Occipital lobe (tissue), 2 donors: ENCODE measurements around the gene FRMD4B. TPM values are rescaled to one million over a fixed set of nuclear protein-coding genes. Genes with fewer than 3 reads are reported as not detected.

ENCODE experiments used
- DNase-seq: peaks from one replicate; lab custom pipeline; 2025; lab: John Stamatoyannopoulos, UW
- total RNA-seq: library from RNA; depleted of rRNA; stranded (reverse); fragments of >200 nt; gene quantifications from one replicate; pipeline ENCODE4 v1.2.3, GENCODE V29; 2014

FRMD4B gene
- total RNA-seq, 1 donor from 2014 or later: 54.6 TPM

DNA sequence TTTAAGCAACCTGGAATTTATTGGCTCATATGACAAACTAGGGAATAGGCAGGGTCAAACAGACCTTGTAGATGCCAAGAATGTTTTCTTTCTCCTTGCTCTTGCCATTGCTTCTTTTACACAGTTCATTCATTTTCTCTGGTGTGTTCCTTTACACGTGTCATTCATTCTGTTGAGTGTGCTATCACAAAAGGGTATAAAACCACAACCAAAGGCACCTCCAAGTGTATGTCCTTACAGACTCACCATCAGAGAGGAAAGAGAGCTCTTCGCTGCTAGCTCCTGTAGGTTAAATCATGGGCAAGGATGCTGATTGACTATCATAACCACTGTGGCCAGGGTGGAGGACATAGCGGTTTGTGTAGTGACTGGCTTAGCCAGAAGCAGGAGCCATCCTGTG lies 19.2 kb upstream of the FRMD4B start:
- no peak for DNase-seq

- no peak for DNase-seq
Measured at GRCh38 chr3:69403454-69403853, 17.6 kb upstream of the FRMD4B start.

- no peak for DNase-seq
Measured at GRCh38 chr3:69400683-69401082, 14.8 kb upstream of the FRMD4B start.

- DNase-seq: no peak
Measured at GRCh38 chr3:69392850-69393249, 7.0 kb upstream of the FRMD4B start.

GRCh38 chr3:69392415-69392814 lies 6.5 kb upstream of the FRMD4B start:
- DNase-seq: no peak

- no peak for DNase-seq
Measured at GRCh38 chr3:69391554-69391953, 5.7 kb upstream of the FRMD4B start.

- DNase-seq: no peak
Measured at GRCh38 chr3:69390771-69391170, 4.9 kb upstream of the FRMD4B start.

- DNase-seq: no peak
Measured at GRCh38 chr3:69389520-69390248, 3.8 kb upstream of the FRMD4B start.

DNA sequence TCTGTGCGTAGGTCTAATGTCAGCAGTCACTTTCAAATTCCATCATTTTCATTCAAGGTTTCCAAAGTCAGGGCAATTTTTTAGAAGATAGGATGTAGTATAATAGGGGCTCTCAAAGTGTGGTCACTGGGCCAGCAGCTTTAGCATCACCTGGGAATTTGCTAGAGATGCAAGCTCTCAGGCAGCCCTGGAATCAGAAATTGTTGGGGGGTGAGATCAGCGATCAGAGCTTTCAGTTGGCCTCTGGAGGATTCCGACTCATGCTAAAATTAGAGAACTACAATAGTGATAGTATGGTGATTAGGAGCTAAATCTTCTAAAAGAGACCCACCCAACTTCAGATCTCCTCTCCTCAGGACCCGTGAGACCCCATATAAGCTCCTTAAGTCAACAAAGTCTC lies 2.4 kb upstream of the FRMD4B start:
- no peak for DNase-seq

DNA sequence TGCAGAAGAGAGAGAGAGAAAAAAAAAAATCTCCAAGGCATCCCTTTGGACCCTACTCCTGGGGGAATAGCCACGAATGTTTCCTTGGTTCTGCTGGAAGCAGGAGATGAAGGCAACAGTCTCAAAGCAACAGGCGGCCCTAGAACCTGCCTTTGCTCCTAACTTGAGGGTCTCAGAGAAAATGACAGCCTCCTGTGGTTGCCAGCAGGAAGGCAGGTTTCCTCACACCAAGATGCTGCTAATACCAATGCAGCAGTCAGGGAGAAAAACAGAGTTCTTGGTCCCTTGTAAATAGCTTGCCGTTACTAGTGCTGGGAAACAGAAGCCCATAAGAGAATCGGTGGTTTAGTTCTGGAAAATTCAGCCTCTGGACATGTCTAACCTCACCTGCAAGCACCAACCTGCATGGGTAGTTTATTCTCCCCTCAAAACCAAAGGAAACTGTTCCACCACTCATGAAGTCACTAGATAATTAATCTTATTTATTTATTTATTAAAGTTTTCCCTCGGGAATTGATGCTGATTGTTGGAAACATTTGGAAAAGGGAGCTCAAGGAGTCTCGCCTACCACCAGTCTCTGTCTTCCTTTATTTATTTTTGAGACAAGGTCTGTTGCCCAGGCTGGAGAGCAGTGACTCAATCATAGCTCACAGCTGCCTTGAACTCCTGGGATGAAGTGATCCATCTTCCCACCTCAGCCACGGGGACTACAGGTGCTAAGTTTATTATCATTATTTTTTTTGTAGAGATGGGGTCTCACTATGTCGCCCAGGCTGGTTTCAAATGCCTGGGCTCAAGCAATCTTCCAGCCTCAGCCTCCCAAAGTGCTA lies 883 bp upstream of the FRMD4B start:
- DNase-seq: no peak

GRCh38 chr3:69385123-69385722 lies 665 bp downstream of the FRMD4B start:
- DNase-seq: no peak

- DNase-seq: no peak
Measured at GRCh38 chr3:69384326-69384725, 1.6 kb downstream of the FRMD4B start.

DNA sequence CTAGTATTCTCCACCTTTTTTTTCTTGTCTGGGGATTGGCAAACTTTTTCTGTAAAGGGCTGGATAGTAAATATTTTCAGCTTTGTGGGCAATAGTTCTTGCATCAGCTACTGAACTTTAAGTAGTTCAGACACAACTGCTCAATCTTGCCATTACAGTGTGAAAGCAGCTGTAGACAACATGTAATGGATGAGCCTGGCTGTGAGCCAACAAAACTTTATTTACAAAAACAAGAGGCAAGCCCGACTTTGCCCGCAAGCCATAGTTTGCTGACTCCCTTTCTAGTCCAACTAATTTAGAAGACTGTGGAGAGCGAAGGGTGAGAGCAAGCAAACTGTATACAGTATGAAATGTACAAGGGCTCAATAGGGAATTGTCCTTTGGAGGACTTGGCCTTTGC lies 6.2 kb downstream of the FRMD4B start:
- DNase-seq: no peak

DNA sequence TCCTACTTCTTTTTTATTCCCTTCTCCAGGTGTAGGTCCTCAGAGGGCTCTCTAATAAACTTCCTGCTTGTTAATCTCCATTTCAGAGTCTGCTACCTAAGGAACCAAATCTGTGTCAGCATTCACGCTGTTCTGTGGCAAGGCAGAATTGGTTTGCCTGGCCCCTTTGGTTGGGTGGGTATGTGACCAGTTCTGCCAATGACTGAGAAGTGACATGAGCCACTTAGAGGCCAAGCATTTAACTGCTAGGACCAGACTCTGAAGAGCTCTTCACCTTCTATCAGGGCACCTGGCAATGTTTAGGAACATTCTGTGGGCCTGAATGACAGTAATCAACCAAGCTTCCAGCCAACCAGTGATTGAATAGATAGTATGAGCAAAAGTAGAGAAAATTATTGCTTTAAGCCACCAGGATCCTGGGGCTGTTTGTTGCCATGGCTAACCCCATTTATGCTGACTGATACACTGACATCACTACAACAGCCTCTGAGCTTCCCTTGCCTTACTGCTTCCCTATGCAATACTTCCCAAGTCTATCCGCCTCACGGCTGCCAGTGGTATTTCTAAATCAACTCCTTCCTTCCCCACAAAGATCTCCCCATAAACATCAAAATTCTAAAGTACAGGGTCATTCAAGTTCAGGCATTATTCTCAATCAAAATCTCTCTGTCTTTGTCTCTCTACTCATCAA lies 7.6 kb downstream of the FRMD4B start:
- no peak for DNase-seq

DNA sequence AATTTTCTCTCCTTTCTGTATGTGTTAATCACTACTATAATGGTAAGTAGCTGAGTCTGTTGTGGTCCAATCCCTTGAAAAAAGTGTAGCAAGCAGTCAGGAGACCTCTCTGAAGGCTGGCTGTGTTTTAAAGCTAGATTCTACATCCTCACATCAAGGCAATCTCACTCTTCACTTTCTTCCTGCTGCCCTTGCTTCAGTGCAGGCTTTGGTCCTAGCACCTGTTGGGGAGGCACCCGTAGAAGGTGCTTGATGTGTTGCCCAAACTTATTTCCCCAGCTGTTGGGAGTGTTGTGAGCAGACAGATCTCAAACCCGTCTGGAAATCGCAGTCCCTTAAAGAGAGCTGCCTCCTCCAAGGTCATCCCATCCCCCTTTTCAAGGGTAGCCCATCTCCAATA lies 8.6 kb downstream of the FRMD4B start:
- DNase-seq: no peak

GRCh38 chr3:69376731-69377130 lies 9.2 kb downstream of the FRMD4B start:
- DNase-seq: no peak

DNA sequence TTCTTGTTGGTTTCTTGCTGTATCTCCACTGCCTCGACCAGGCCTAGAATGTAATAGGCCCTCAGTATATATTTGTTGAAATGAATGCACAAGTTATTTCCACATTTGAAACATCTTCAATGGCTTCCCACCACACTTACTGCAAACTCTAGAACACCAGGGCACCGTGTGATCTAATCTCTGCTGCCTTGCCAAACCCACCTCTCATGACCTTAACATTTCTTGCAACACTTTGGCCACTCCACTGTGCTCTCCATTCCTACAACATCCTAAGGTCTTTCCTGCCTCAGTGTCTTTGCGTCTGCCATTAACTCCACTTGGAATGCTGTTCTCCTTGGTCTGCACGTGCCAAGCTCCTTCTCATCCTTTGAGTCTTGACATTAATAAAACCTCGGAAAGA lies 14.1 kb downstream of the FRMD4B start:
- DNase-seq: no peak

GRCh38 chr3:69370901-69371301 lies 15.0 kb downstream of the FRMD4B start:
- no peak for DNase-seq

DNA sequence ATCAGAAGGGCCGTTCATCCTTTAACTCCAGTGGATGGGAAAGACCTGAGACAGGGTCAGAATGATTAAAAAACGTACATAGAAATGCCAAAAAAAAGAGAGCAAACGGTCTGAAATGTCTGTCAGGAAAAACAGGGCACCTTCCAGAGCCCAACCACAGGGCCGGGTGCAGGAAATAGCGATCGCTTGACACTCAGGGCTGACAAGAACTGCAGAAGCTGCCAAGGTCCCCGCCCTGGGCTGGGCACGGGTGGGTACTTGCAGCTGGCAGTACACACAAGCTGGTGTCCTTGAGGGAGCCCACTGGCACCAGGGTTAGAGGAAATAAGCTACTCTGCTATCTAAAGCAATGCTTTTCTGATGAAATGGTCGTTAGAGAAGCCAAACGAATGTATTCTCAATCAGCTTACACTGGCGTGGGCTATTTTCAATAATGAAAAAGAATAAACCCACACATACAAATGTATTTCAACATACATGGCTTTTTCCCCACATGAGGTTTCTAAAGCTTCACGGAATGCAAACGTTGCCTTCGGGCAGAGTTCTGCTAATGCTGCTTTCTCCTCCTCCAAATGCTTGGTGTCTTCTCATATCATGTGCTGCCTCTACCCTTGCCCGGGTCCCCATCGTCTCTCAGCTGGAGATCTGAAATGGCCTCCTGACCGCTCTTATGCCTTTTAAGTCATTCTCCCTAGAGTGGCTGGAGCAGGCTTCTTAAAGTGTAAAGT lies 15.6 kb downstream of the FRMD4B start:
- peak; percentile 24 for DNase-seq

- no peak for DNase-seq
Measured at GRCh38 chr3:69368129-69368741, 17.7 kb downstream of the FRMD4B start.

GRCh38 chr3:69367586-69367985 lies 18.3 kb downstream of the FRMD4B start:
- DNase-seq: no peak
